Measurements from ENCODE around the gene NNAT. TPM values are rescaled to one million over a fixed set of nuclear protein-coding genes. Genes with fewer than 3 reads are reported as not detected.
"Not testable (repeated sequence)": the region's sequence is repeated elsewhere in the genome, so short reads cannot be mapped to it uniquely, and the experiment has no call there.

Gene NNAT
- total RNA-seq, 1 experiment from 2014 or later = 43.1 TPM

DNA sequence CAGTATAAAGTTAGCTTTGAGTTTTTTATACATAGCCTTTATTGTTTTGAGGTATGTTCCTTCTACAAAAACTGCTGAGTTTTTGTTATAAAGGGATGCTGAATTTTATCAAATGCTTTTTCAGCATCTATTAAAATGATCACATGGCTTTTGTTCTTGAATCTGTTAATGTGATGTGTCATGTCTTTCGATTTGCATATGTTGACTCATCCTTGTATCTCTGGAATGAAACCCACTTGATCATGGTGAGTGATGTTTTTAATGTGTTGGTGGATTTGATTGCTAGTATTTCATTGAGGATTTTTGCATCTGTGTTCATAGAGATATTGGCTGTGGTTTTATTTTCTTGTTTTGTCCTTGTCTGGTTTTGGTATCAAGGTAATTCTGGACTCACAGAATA, 31.4 kb downstream of the NNAT start:
- no peak overlapping the region for H4K8ac ChIP-seq (replicated peaks; ENCODE audit: insufficient read length, low read depth, low read length)
- no peak overlapping the region for H3K56ac ChIP-seq (ENCODE audit: insufficient read length, low read depth, low read length)
- H3K18ac ChIP-seq (ENCODE audit: insufficient read length, low read depth, low read length) = no peak overlapping the region
- no peak overlapping the region for H3T11ph ChIP-seq (ENCODE audit: low read length)
- no peak overlapping the region for H3K4ac ChIP-seq (ENCODE audit: low read depth, low read length)
- H3K4me1 ChIP-seq (ENCODE audit: insufficient read depth, low read length) = no peaks in the 10 kb centered on the region
- no peaks in the 10 kb centered on the region for H3K9me3 ChIP-seq (ENCODE audit: control insufficient read depth, low read depth, low read length)
- no peak overlapping the region for H3K14ac ChIP-seq (ENCODE audit: insufficient read depth, low read length)
- no peak overlapping the region for H2BK12ac ChIP-seq (ENCODE audit: insufficient read length, low read depth, low read length)
- H3K27ac Mint-ChIP-seq = no peak overlapping the region
- H2AK5ac ChIP-seq (ENCODE audit: insufficient read length, low read length) = no peak overlapping the region
- peaks cover 9 to 13% of the 10 kb centered on the region in 2 experiments for H3K4me1 Mint-ChIP-seq
- H2BK120ac ChIP-seq (ENCODE audit: low read depth, low read length, poor library complexity, severe bottlenecking) = no peak overlapping the region
- H3K27ac ChIP-seq (ENCODE audit: insufficient read length, low read depth, low read length) = no peak overlapping the region
- H3K4me3 Mint-ChIP-seq = no peak overlapping the region
- H2BK15ac ChIP-seq (ENCODE audit: low read depth, low read length) = no peak overlapping the region
- H4K20me1 ChIP-seq (ENCODE audit: control insufficient read depth, insufficient read depth, insufficient read length) = no peaks in the 10 kb centered on the region
- no peak overlapping the region for H2BK5ac ChIP-seq (ENCODE audit: insufficient read length, low read length)
- TF ChIP-seq, protein P1, sequence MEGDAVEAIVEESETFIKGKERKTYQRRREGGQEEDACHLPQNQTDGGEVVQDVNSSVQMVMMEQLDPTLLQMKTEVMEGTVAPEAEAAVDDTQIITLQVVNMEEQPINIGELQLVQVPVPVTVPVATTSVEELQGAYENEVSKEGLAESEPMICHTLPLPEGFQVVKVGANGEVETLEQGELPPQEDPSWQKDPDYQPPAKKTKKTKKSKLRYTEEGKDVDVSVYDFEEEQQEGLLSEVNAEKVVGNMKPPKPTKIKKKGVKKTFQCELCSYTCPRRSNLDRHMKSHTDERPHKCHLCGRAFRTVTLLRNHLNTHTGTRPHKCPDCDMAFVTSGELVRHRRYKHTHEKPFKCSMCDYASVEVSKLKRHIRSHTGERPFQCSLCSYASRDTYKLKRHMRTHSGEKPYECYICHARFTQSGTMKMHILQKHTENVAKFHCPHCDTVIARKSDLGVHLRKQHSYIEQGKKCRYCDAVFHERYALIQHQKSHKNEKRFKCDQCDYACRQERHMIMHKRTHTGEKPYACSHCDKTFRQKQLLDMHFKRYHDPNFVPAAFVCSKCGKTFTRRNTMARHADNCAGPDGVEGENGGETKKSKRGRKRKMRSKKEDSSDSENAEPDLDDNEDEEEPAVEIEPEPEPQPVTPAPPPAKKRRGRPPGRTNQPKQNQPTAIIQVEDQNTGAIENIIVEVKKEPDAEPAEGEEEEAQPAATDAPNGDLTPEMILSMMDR (conservative IDR thresholded peaks at IDR 0.05) = no peak
- H3K4me2 ChIP-seq (ENCODE audit: insufficient read depth, insufficient read length, low read length) = no peak overlapping the region
- peaks cover 1 to 7% (median 3%) of the 10 kb centered on the region in 3 experiments; a peak in 5 of 7 replicates for H3K36me3 Mint-ChIP-seq (ENCODE audit: insufficient read depth in 1 of 3, low read depth in 3 of 3)
- H2BK20ac ChIP-seq (ENCODE audit: low read depth, low read length, poor library complexity, severe bottlenecking) = no peak overlapping the region
- no CpG with 5 or more reads among the region's 1 CpG for WGBS (ENCODE audit: extremely low coverage, insufficient read length, low lambda C conversion rate)
- H3K79me2 ChIP-seq (ENCODE audit: insufficient read depth, low read length) = no peaks in the 10 kb centered on the region
- no peak overlapping the region for H4K5ac ChIP-seq (ENCODE audit: insufficient read length, low read depth, low read length)
- H4K91ac ChIP-seq (ENCODE audit: insufficient read length, low read depth, low read length) = no peak overlapping the region
- H2AFZ ChIP-seq (ENCODE audit: low read length) = no peak overlapping the region
- H3K79me1 ChIP-seq (ENCODE audit: insufficient read depth, low read depth, low read length, poor library complexity, severe bottlenecking) = no peaks in the 10 kb centered on the region
- H3K23me2 ChIP-seq (ENCODE audit: insufficient read length, low read depth, low read length, poor library complexity, severe bottlenecking) = no peaks in the 10 kb centered on the region
- no peak overlapping the region for H3K23ac ChIP-seq (ENCODE audit: insufficient read length, low read depth, low read length)
- DNase-seq = no peak
- H3K27me3 ChIP-seq (ENCODE audit: insufficient read depth, low read length) = no peaks in the 10 kb centered on the region
- no peak overlapping the region for H3K9ac ChIP-seq (ENCODE audit: extremely low read depth, insufficient read length, low read length)
- H3K27me3 Mint-ChIP-seq (ENCODE audit: low read depth) = no peaks in the 10 kb centered on the region; the same call in 1 of the 2 replicates
- H3K9me3 Mint-ChIP-seq = peaks cover 2 to 6% of the 10 kb centered on the region in 2 experiments; a peak in 4 of 5 replicates

DNA sequence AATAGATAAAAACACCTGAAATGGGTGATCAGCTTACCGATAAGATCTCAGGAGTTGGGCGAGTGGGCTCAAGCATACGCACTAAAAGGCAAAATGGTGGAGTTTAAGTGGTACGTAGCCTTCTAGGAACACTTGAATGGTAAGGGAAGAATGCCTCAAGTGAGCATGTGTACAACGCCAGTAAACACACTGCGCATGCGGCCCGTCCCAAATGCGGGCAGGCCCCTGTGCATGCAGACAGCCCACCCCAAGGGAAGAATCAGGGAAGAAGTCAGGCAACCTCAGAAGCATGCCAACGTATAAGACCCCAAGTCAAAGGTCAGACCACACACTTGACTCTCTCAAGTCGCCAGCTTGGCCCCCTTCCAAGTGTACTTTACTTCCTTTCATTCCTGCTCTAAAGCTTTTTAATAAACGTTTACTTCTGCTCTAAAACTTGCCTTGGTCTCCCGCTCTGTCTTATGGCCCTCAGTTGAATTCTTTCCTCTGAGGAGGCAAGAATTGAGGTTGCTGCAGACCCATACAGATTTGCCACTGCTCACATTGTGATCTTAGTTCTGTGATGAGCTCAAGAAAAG, 33.8 kb downstream of the NNAT start:
- not testable (repeated sequence) for H2BK15ac ChIP-seq (ENCODE audit: low read depth, low read length); H3K27ac ChIP-seq (ENCODE audit: insufficient read length, low read depth, low read length); H2AK5ac ChIP-seq (ENCODE audit: insufficient read length, low read length); H4K8ac ChIP-seq (replicated peaks; ENCODE audit: insufficient read length, low read depth, low read length); H3K4me2 ChIP-seq (ENCODE audit: insufficient read depth, insufficient read length, low read length); H2BK120ac ChIP-seq (ENCODE audit: low read depth, low read length, poor library complexity, severe bottlenecking); H3T11ph ChIP-seq (ENCODE audit: low read length); H3K27ac Mint-ChIP-seq; H3K56ac ChIP-seq (ENCODE audit: insufficient read length, low read depth, low read length); H3K4me1 ChIP-seq (ENCODE audit: insufficient read depth, low read length); H2BK20ac ChIP-seq (ENCODE audit: low read depth, low read length, poor library complexity, severe bottlenecking); H3K27me3 Mint-ChIP-seq (ENCODE audit: low read depth); H4K5ac ChIP-seq (ENCODE audit: insufficient read length, low read depth, low read length); H3K4me3 Mint-ChIP-seq; H3K23me2 ChIP-seq (ENCODE audit: insufficient read length, low read depth, low read length, poor library complexity, severe bottlenecking); H3K14ac ChIP-seq (ENCODE audit: insufficient read depth, low read length); H3K79me1 ChIP-seq (ENCODE audit: insufficient read depth, low read depth, low read length, poor library complexity, severe bottlenecking); H3K9me3 Mint-ChIP-seq; H2BK5ac ChIP-seq (ENCODE audit: insufficient read length, low read length); H2AFZ ChIP-seq (ENCODE audit: low read length); H3K36me3 Mint-ChIP-seq (ENCODE audit: insufficient read depth in 1 of 3, low read depth in 3 of 3); H3K79me2 ChIP-seq (ENCODE audit: insufficient read depth, low read length); H3K4me1 Mint-ChIP-seq; H3K27me3 ChIP-seq (ENCODE audit: insufficient read depth, low read length); H3K9ac ChIP-seq (ENCODE audit: extremely low read depth, insufficient read length, low read length); H4K91ac ChIP-seq (ENCODE audit: insufficient read length, low read depth, low read length); H2BK12ac ChIP-seq (ENCODE audit: insufficient read length, low read depth, low read length); H3K4ac ChIP-seq (ENCODE audit: low read depth, low read length); H3K9me3 ChIP-seq (ENCODE audit: control insufficient read depth, low read depth, low read length); H4K20me1 ChIP-seq (ENCODE audit: control insufficient read depth, insufficient read depth, insufficient read length); H3K18ac ChIP-seq (ENCODE audit: insufficient read length, low read depth, low read length); H3K23ac ChIP-seq (ENCODE audit: insufficient read length, low read depth, low read length); DNase-seq
- no CpG with 5 or more reads among the region's 13 CpGs for WGBS (ENCODE audit: extremely low coverage, insufficient read length, low lambda C conversion rate)
